GM12872 (cell line): ENCODE data around the gene PNKP.

Source experiments
- CTCF ChIP-seq: IDR thresholded peaks from 3 replicates; pipeline ENCODE4 v1.5.1; 2011; ENCODE audit warnings: low read depth, mild to moderate bottlenecking, low read length, moderate library complexity; ENCODE audit not compliant: insufficient read depth

Gene PNKP

GRCh38 chr19:49850221-49850486 is 17.2 kb downstream of the PNKP start:
- TF ChIP-seq CTCF, result no peak

DNA sequence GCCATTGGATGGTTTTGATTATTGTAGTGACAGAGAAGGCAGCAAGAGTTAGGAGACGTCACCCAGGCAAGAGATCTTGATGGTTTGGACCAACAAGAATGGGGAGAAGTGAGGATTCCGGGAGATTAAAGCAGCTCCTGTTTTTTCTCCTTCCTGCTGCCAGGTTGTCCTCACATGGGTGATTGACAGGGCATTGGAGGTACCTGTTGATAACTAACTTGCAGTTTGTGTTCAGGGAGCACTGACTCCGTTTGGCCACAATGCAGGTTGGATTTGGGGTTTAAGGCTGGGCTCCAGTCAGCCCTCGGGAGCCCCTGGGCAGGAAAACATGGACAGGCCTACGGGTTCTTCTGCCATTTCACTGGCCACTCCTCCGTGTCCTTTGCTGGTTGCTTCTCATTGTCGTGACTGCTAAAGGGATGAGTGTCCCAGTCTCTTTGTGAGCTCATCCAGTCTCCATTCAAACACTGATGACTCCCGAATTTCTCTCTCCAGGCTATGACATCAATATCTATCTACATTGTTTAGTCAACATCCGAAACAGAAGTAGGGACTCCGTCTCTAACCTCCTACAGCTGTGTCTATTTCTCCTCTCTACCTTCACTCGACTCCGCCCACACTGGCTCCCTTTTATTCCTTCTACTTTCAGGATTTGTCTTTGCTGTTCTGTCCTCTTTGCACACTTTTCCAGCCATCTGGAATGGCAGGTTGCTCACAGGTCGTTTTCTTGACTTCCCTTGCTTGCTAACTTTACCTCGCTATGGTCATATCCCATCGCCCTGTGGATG is 17.7 kb downstream of the PNKP start:
- no peak for TF ChIP-seq CTCF

DNA sequence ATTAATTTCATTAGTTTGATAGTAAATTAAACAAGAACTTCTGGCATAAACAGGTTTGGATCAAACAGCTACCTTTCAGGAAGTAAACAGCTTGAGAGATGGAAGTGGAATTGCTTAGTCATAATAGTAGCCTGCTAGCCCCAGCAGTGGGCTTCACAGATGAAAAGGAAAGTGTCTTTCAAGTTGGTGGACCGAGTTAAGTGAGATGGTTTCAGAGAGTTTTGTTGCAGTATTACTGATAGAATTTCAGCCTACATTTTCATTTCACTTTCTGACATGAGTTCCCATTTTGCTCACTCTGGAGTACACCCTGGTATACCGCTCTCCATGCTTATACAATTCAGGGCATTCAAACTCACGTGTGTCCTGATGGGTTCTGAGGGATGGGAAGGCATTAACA is 18.4 kb downstream of the PNKP start:
- TF ChIP-seq CTCF, result no peak

GRCh38 chr19:49847731-49848696 is 19.4 kb downstream of the PNKP start:
- no peak for TF ChIP-seq CTCF

DNA sequence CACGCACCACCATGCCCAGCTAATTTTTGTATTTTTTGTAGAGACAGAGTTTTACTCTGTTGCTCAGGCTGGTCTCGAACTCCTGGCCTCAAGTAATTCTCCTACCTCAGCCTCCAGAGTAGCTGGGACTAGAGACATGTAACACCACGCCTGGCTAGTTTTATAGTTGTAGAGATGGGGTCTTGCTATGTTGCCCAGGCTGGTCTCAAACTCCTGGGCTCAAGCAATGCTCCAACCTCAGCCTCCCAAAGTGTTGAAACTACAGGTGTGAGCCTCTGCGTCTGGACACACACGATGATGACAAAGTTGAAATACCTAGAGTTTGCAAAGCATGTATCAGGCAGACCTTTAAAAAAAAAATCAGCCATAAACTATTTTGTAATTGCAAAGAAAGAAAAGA is 21.0 kb downstream of the PNKP start:
- TF ChIP-seq CTCF, result no peak

GRCh38 chr19:49845414-49845813 is 22.0 kb downstream of the PNKP start:
- no peak for TF ChIP-seq CTCF

DNA sequence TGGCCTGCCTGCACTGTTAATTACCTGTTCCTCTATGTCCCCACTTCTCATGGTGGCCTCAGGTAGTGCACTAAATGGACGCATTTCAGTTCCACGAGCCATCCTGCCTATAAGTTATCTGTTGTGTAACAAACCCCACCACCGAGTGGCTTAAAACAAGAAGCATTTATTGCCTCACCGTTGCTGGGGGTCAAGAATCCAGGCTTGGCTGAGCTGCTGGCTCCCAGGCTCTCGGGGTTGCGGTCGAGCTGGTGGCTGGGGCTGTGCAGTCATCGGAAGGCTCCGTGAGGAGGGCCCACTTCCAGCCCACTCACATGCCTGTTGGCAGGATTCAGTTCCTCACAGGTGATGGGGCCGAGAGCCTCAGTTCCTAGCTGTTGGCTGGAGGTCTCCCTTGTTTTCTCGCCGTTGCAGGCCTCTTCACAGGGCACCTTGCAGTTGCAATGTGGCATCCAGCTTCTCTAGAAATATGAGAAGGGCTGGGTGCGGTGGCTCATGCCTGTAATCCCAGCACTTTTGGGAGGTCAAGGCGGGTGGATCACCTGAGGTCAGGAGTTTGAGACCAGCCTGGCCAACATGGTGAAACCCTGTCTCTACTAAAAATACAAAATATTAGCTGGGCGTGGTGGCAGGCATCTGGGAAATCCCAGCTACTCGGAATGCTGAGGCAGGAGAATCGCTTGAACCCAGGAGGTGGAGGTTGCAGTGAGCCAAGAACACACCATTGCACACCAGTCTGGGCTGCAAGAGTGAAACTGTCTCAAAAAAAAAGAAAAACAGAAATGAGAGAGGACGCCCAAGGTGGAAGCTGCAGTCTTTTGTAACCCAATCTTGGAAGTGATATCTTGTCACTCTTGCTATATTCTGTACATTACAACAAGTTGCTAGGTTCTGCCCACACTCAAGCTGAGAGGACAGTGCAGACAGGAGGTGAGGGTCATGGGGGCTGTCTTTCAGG is 23.0 kb downstream of the PNKP start:
- no peak for TF ChIP-seq CTCF
